Mesenchymal stem cell (in vitro differentiated cells and primary cell): ENCODE data around the gene PRDM1.

ENCODE experiments used
- DNase-seq: peaks from one replicate; pipeline ENCODE4 v3.0.0-alpha.2; 2013
- H2AFZ ChIP-seq: one replicate; pipeline ENCODE4 v1.6.1; 2013; ENCODE audit warnings: low read depth, mild to moderate bottlenecking, control low read depth, inconsistent platforms, low read length, moderate library complexity
- H2AK5ac ChIP-seq: 2 replicates; pipeline ENCODE4 v1.6.1; 2013; ENCODE audit warnings: low read length, moderate library complexity, mild to moderate bottlenecking, inconsistent platforms; ENCODE audit not compliant: severe bottlenecking
- H2BK120ac ChIP-seq: one replicate; pipeline ENCODE4 v1.6.1; 2013; ENCODE audit warnings: low read depth, mild to moderate bottlenecking, inconsistent platforms, low read length, moderate library complexity
- H2BK12ac ChIP-seq, 2 experiments: one replicate each; pipeline ENCODE4 v1.6.1; 2013; ENCODE audit warnings: inconsistent platforms in 2 of 2, low read length in 2 of 2, mild to moderate bottlenecking in 2 of 2, moderate library complexity in 2 of 2, control low read depth in 1 of 2
- H2BK15ac ChIP-seq: one replicate; pipeline ENCODE4 v1.6.1; 2013; ENCODE audit warnings: mild to moderate bottlenecking, low read depth, inconsistent platforms; ENCODE audit not compliant: poor library complexity, severe bottlenecking
- H2BK5ac ChIP-seq: 2 replicates; pipeline ENCODE4 v1.6.1; 2013; ENCODE audit warnings: low read depth, mild to moderate bottlenecking, low read length, control low read depth, inconsistent platforms; ENCODE audit not compliant: poor library complexity, severe bottlenecking
- H3K14ac ChIP-seq, 2 experiments: one replicate each; pipeline ENCODE4 v1.6.1; 2013; ENCODE audit warnings: inconsistent platforms in 2 of 2, low read length in 2 of 2, control low read depth in 1 of 2, mild to moderate bottlenecking in 1 of 2, moderate library complexity in 1 of 2
- H3K18ac ChIP-seq, 2 experiments: one replicate each; pipeline ENCODE4 v1.6.1; 2013; ENCODE audit warnings: inconsistent platforms in 2 of 2, low read length in 2 of 2, control low read depth in 1 of 2, low read depth in 1 of 2, mild to moderate bottlenecking in 1 of 2
- H3K23ac ChIP-seq, 2 experiments: one replicate each; pipeline ENCODE4 v1.6.1; 2013; ENCODE audit warnings: inconsistent platforms in 2 of 2, low read length in 2 of 2, mild to moderate bottlenecking in 2 of 2, moderate library complexity in 2 of 2, control low read depth in 1 of 2
- H3K27ac ChIP-seq: 2 replicates; pipeline ENCODE4 v1.5.1; 2013; ENCODE audit warnings: mild to moderate bottlenecking, moderate library complexity, low read length, control low read depth, inconsistent platforms; ENCODE audit not compliant: poor library complexity, severe bottlenecking
- H3K27me3 ChIP-seq, 2 experiments: 2 replicates each; pipeline versions ENCODE4 v1.6.1 to v1.7.0; 2013; ENCODE audit warnings: low read length in 2 of 2, mild to moderate bottlenecking in 2 of 2, moderate library complexity in 2 of 2, control low read depth in 1 of 2, inconsistent platforms in 1 of 2; ENCODE audit not compliant: control insufficient read depth in 1 of 2, insufficient read depth in 1 of 2
- H3K36me3 ChIP-seq, 2 experiments: 2 replicates each; pipeline versions ENCODE4 v1.6.1 to v1.7.0; 2013; ENCODE audit warnings: low read length in 2 of 2, control low read depth in 1 of 2, inconsistent platforms in 1 of 2, low read depth in 1 of 2, mild to moderate bottlenecking in 1 of 2; ENCODE audit not compliant: insufficient read depth in 2 of 2, control insufficient read depth in 1 of 2
- H3K4ac ChIP-seq, 2 experiments: one replicate each; pipeline ENCODE4 v1.6.1; 2013; ENCODE audit warnings: inconsistent platforms in 2 of 2, low read length in 2 of 2, mild to moderate bottlenecking in 2 of 2, moderate library complexity in 2 of 2, control low read depth in 1 of 2, low read depth in 1 of 2
- H3K4me1 ChIP-seq: 2 replicates; pipeline ENCODE4 v1.6.1; 2013; ENCODE audit warnings: low read depth, low read length, control low read depth; ENCODE audit not compliant: control insufficient read depth, insufficient read depth
- H3K4me2 ChIP-seq: 2 replicates; pipeline ENCODE4 v1.6.1; 2013; ENCODE audit warnings: low read length, mild to moderate bottlenecking, inconsistent platforms; ENCODE audit not compliant: poor library complexity, severe bottlenecking
- H3K4me3 ChIP-seq, 2 experiments: 2 replicates each; pipeline versions ENCODE4 v1.5.1 to v1.7.0; 2013; ENCODE audit warnings: low read length in 2 of 2, mild to moderate bottlenecking in 2 of 2, control low read depth in 1 of 2, low read depth in 1 of 2; ENCODE audit not compliant: insufficient read depth in 1 of 2
- H3K79me1 ChIP-seq: replicated peaks from 2 replicates; pipeline ENCODE4 v1.6.1; 2013; ENCODE audit warnings: mild to moderate bottlenecking, control low read depth, low read length, inconsistent platforms; ENCODE audit not compliant: poor library complexity, severe bottlenecking
- H3K9ac ChIP-seq: 2 replicates; pipeline ENCODE4 v1.7.0; 2013; ENCODE audit warnings: mild to moderate bottlenecking, low read length, moderate library complexity
- H3K9me3 ChIP-seq: 2 replicates; pipeline ENCODE4 v1.7.0; 2013; ENCODE audit warnings: mild to moderate bottlenecking, low read length; ENCODE audit not compliant: control insufficient read depth
- H4K8ac ChIP-seq: one replicate; pipeline ENCODE4 v1.6.1; 2013; ENCODE audit warnings: inconsistent platforms, mild to moderate bottlenecking, low read length, moderate library complexity
- H4K91ac ChIP-seq: one replicate; pipeline ENCODE4 v1.6.1; 2013; ENCODE audit warnings: mild to moderate bottlenecking, low read length, inconsistent platforms
- WGBS: methylation state at CpG from one replicate; pipeline ENCODE4 v1.1.7; 2013; ENCODE audit warnings: mixed read lengths; 5-methylcytosine and 5-hydroxymethylcytosine counted together

The PRDM1 gene

GRCh38 chr6:106106276-106107042 is 20.3 kb downstream of the PRDM1 start:
- peaks cover 4% of the 10 kb centered on the region for H3K4me1 ChIP-seq

DNA sequence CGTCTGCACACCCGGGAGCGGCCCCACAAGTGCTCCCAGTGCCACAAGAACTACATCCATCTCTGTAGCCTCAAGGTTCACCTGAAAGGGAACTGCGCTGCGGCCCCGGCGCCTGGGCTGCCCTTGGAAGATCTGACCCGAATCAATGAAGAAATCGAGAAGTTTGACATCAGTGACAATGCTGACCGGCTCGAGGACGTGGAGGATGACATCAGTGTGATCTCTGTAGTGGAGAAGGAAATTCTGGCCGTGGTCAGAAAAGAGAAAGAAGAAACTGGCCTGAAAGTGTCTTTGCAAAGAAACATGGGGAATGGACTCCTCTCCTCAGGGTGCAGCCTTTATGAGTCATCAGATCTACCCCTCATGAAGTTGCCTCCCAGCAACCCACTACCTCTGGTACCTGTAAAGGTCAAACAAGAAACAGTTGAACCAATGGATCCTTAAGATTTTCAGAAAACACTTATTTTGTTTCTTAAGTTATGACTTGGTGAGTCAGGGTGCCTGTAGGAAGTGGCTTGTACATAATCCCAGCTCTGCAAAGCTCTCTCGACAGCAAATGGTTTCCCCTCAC is 21.0 kb downstream of the PRDM1 start:
- Histone ChIP-seq H2BK12ac (no peak overlapping the region), H3K27ac (no peak overlapping the region), H4K8ac (no peak overlapping the region), H3K79me1 (no peaks in the 10 kb centered on the region), H3K18ac (no peak overlapping the region), H3K9ac (no peak overlapping the region), H3K4me2 (no peak overlapping the region), H2BK120ac (no peak overlapping the region), H3K27me3 (no peaks in the 10 kb centered on the region), H3K36me3 (peaks cover 21 to 46% of the 10 kb centered on the region in 2 experiments), H2BK5ac (no peak overlapping the region), H3K4ac (no peak overlapping the region), H3K23ac (no peak overlapping the region), H4K91ac (no peak overlapping the region), H3K4me3 (no peak overlapping the region), H3K4me1 (peaks cover 4% of the 10 kb centered on the region), H3K14ac (no peak overlapping the region), H2AK5ac (no peak overlapping the region), H3K9me3 (no peaks in the 10 kb centered on the region), H2BK15ac (no peak overlapping the region), H2AFZ (no peak overlapping the region)
- whole genome bisulfite sequencing, result 96% methylated on average over 12 of the region's 14 CpGs
- DNase-seq, result no peak

More at GRCh38 chr6:106106276-106107042, 20.3 kb downstream of the PRDM1 start:
- H2AFZ ChIP-seq, result no peak overlapping the region
- no peak overlapping the region for H3K4me2 ChIP-seq
- no peak overlapping the region for H2BK12ac ChIP-seq
- no peak overlapping the region for H4K91ac ChIP-seq
- no peak overlapping the region for H3K4me3 ChIP-seq
- H3K9ac ChIP-seq, result no peak overlapping the region
- H3K27me3 ChIP-seq, result no peaks in the 10 kb centered on the region
- no peak overlapping the region for H2BK15ac ChIP-seq
- H3K14ac ChIP-seq, result no peak overlapping the region
- H3K36me3 ChIP-seq, result peaks cover 21 to 46% of the 10 kb centered on the region in 2 experiments
- H2AK5ac ChIP-seq, result no peak overlapping the region
- H3K27ac ChIP-seq, result no peak overlapping the region
- 97% methylated on average over 11 of the region's 12 CpGs for WGBS
- no peak overlapping the region for H3K4ac ChIP-seq
- H3K9me3 ChIP-seq, result no peaks in the 10 kb centered on the region
- no peak overlapping the region for H2BK5ac ChIP-seq
- no peak overlapping the region for H3K23ac ChIP-seq
- H2BK120ac ChIP-seq, result no peak overlapping the region
- H4K8ac ChIP-seq, result no peak overlapping the region
- H3K18ac ChIP-seq, result no peak overlapping the region
- H3K79me1 ChIP-seq, result no peaks in the 10 kb centered on the region
- no peak for DNase-seq

- no peak overlapping the region for H4K8ac ChIP-seq
- H3K23ac ChIP-seq, result no peak overlapping the region
- no peak overlapping the region for H2AK5ac ChIP-seq
- no peak overlapping the region for H2BK5ac ChIP-seq
- H3K4ac ChIP-seq, result no peak overlapping the region
- no peak overlapping the region for H3K18ac ChIP-seq
- H3K27ac ChIP-seq, result no peak overlapping the region
- H3K9me3 ChIP-seq, result no peaks in the 10 kb centered on the region
- H3K4me1 ChIP-seq, result peaks cover 4% of the 10 kb centered on the region
- DNase-seq, result no peak
- H2BK15ac ChIP-seq, result no peak overlapping the region
- no peak overlapping the region for H3K9ac ChIP-seq
- H2BK12ac ChIP-seq, result no peak overlapping the region
- no peaks in the 10 kb centered on the region for H3K27me3 ChIP-seq
- no peak overlapping the region for H2AFZ ChIP-seq
- WGBS, result 97% methylated on average over 6 of the region's 6 CpGs
- H3K4me2 ChIP-seq, result no peak overlapping the region
- H3K36me3 ChIP-seq, result peaks cover 21 to 46% of the 10 kb centered on the region in 2 experiments
- no peak overlapping the region for H3K4me3 ChIP-seq
- no peak overlapping the region for H3K14ac ChIP-seq
- no peaks in the 10 kb centered on the region for H3K79me1 ChIP-seq
- H2BK120ac ChIP-seq, result no peak overlapping the region
- H4K91ac ChIP-seq, result no peak overlapping the region
Observed at GRCh38 chr6:106108129-106108528, 22.0 kb downstream of the PRDM1 start.

DNA sequence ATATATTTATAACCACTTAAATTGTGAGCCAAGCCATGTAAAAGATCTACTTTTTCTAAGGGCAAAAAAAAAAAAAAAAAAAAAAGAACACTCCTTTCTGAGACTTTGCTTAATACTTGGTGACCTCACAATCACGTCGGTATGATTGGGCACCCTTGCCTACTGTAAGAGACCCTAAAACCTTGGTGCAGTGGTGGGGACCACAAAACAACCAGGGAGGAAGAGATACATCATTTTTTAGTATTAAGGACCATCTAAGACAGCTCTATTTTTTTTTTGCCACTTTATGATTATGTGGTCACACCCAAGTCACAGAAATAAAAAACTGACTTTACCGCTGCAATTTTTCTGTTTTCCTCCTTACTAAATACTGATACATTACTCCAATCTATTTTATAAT is 22.9 kb downstream of the PRDM1 start:
- H3K36me3 ChIP-seq, result peaks cover 21 to 44% of the 10 kb centered on the region in 2 experiments
- DNase-seq, result no peak
- no peak overlapping the region for H2AK5ac ChIP-seq
- no peak overlapping the region for H4K8ac ChIP-seq
- WGBS, result 100% methylated on average over 3 of the region's 3 CpGs
- H3K14ac ChIP-seq, result no peak overlapping the region
- H3K4me3 ChIP-seq, result no peak overlapping the region
- H2BK120ac ChIP-seq, result no peak overlapping the region
- no peak overlapping the region for H3K18ac ChIP-seq
- H4K91ac ChIP-seq, result no peak overlapping the region
- peaks cover 2% of the 10 kb centered on the region for H3K4me1 ChIP-seq
- no peak overlapping the region for H2BK12ac ChIP-seq
- H3K4ac ChIP-seq, result no peak overlapping the region
- no peak overlapping the region for H3K27ac ChIP-seq
- no peaks in the 10 kb centered on the region for H3K9me3 ChIP-seq
- H3K4me2 ChIP-seq, result no peak overlapping the region
- no peak overlapping the region for H3K23ac ChIP-seq
- H3K9ac ChIP-seq, result no peak overlapping the region
- H2AFZ ChIP-seq, result no peak overlapping the region
- H2BK5ac ChIP-seq, result no peak overlapping the region
- H3K27me3 ChIP-seq, result no peaks in the 10 kb centered on the region
- no peaks in the 10 kb centered on the region for H3K79me1 ChIP-seq
- H2BK15ac ChIP-seq, result no peak overlapping the region
